ENCODE data around the gene CTNNA3.

Gene CTNNA3

DNA sequence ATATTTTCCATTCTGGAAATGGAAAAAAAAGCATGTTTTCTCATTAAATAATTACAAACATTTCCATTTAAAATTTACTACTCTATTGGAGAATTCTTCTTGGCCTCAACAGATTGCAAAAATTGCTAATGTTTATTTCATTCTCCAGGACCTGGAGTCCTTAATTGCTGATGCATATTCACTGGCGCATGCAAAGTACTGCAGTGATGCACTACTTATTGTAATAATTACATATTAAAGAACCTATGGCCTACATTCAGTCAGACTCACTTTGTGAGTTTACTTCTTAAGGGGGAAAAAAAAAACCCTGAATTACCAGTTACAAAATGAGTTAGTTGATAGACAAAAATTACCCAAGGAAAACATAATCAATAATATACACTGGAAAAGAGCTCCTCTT is 1161.1 kb downstream of the CTNNA3 start:
- TF ChIP-seq ZNF138 (tag by site-specific recombination; IDR thresholded peaks at IDR 0.05; ENCODE audit: borderline replicate concordance), result no peak
- TF ChIP-seq RBAK (tag by site-specific recombination; IDR thresholded peaks at IDR 0.05), result no peak
- Histone ChIP-seq H3K4me3 (ENCODE audit: low read depth, low read length) (no peak overlapping the region), H3K36me3 (ENCODE audit: control insufficient read depth in 2 of 2, insufficient read depth in 1 of 2, low read length in 2 of 2) (no peaks in the 10 kb centered on the region), H3K9me3 (ENCODE audit: control insufficient read depth, insufficient read depth, low read depth, low read length) (no peaks in the 10 kb centered on the region), H3K4me1 (ENCODE audit: control insufficient read depth, insufficient read depth, low read length) (no peaks in the 10 kb centered on the region), H3K27ac (ENCODE audit: extremely low read depth, low read depth, low read length) (no peak overlapping the region)
- POLR2A ChIA-PET, result no interaction called here
- CTCF ChIA-PET, result no interaction called here

GRCh38 chr10:66521506-66521905 is 1174.5 kb downstream of the CTNNA3 start:
- Histone ChIP-seq H3K4me1 (ENCODE audit: control insufficient read depth, insufficient read depth, low read length) (no peaks in the 10 kb centered on the region), H3K4me3 (ENCODE audit: low read depth, low read length) (no peak overlapping the region), H3K9me3 (ENCODE audit: control insufficient read depth, insufficient read depth, low read depth, low read length) (no peaks in the 10 kb centered on the region), H3K27ac (ENCODE audit: extremely low read depth, low read depth, low read length) (no peak overlapping the region), H3K36me3 (ENCODE audit: control insufficient read depth in 2 of 2, insufficient read depth in 1 of 2, low read length in 2 of 2) (no peaks in the 10 kb centered on the region)
- TF ChIP-seq PRDM4 (tag by site-specific recombination; IDR thresholded peaks at IDR 0.05) (no peak), AEBP2 (tag by site-specific recombination; IDR thresholded peaks at IDR 0.05; ENCODE audit: borderline replicate concordance) (no peak), ZNF776 (tag by site-specific recombination; IDR thresholded peaks at IDR 0.05; ENCODE audit: borderline replicate concordance) (no peak), GLIS1 (tag by site-specific recombination; IDR thresholded peaks at IDR 0.05) (no peak), ZNF777 (tag by site-specific recombination; IDR thresholded peaks at IDR 0.05; ENCODE audit: borderline replicate concordance) (no peak), ZNF654 (tag by site-specific recombination; IDR thresholded peaks at IDR 0.05; ENCODE audit: low read depth) (no peak), ZNF175 (tag by site-specific recombination; IDR thresholded peaks at IDR 0.05) (no peak), ZNF157 (tag by site-specific recombination; IDR thresholded peaks at IDR 0.05) (no peak), KLF17 (tag by site-specific recombination; IDR thresholded peaks at IDR 0.05) (no peak), ZNF558 (tag by site-specific recombination; IDR thresholded peaks at IDR 0.05) (no peak), ZNF701 (tag by site-specific recombination; IDR thresholded peaks at IDR 0.05) (no peak), CTCF (tag by site-specific recombination; IDR thresholded peaks at IDR 0.05) (no peak), PRDM1 (tag by site-specific recombination; IDR thresholded peaks at IDR 0.05) (no peak), ZNF202 (tag by site-specific recombination; IDR thresholded peaks at IDR 0.05; ENCODE audit: borderline replicate concordance) (no peak), ZNF629 (tag by site-specific recombination; IDR thresholded peaks at IDR 0.05) (no peak), ZNF341 (tag by site-specific recombination; IDR thresholded peaks at IDR 0.05; ENCODE audit: low read depth) (no peak)
- TF ChIP-seq, protein P1, sequence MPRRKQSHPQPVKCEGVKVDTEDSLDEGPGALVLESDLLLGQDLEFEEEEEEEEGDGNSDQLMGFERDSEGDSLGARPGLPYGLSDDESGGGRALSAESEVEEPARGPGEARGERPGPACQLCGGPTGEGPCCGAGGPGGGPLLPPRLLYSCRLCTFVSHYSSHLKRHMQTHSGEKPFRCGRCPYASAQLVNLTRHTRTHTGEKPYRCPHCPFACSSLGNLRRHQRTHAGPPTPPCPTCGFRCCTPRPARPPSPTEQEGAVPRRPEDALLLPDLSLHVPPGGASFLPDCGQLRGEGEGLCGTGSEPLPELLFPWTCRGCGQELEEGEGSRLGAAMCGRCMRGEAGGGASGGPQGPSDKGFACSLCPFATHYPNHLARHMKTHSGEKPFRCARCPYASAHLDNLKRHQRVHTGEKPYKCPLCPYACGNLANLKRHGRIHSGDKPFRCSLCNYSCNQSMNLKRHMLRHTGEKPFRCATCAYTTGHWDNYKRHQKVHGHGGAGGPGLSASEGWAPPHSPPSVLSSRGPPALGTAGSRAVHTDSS (tag by site-specific recombination; IDR thresholded peaks at IDR 0.05), result no peak
- TF ChIP-seq, protein P2, sequence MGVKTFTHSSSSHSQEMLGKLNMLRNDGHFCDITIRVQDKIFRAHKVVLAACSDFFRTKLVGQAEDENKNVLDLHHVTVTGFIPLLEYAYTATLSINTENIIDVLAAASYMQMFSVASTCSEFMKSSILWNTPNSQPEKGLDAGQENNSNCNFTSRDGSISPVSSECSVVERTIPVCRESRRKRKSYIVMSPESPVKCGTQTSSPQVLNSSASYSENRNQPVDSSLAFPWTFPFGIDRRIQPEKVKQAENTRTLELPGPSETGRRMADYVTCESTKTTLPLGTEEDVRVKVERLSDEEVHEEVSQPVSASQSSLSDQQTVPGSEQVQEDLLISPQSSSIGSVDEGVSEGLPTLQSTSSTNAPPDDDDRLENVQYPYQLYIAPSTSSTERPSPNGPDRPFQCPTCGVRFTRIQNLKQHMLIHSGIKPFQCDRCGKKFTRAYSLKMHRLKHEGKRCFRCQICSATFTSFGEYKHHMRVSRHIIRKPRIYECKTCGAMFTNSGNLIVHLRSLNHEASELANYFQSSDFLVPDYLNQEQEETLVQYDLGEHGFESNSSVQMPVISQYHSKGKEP (tag by site-specific recombination; IDR thresholded peaks at IDR 0.05), result no peak
- CTCF ChIA-PET, result no interaction called here
- POLR2A ChIA-PET, result no interaction called here
